Kidney epithelial cell (primary cell): ENCODE results near the gene TOMM22. TPM values are rescaled to one million over a fixed set of nuclear protein-coding genes. Genes with fewer than 3 reads are reported as not detected.

Source experiments
- DNase-seq: peaks from one replicate; pipeline ENCODE4 v3.0.0-alpha.2; 2010; ENCODE audit warnings: low read depth
- H3K27me3 ChIP-seq: 2 replicates; pipeline ENCODE4 v1.6.0; 2011; ENCODE audit warnings: low read length; ENCODE audit not compliant: control insufficient read depth, insufficient read depth
- H3K36me3 ChIP-seq: 2 replicates; pipeline ENCODE4 v1.5.1; 2011; ENCODE audit warnings: low read length; ENCODE audit not compliant: control insufficient read depth, insufficient read depth
- H3K4me3 ChIP-seq: 2 replicates; pipeline ENCODE4 v1.5.1; 2011; ENCODE audit warnings: low read depth, mild to moderate bottlenecking, control low read depth, low read length
- CTCF ChIP-seq: IDR thresholded peaks from 2 replicates; pipeline ENCODE4 v1.5.1; 2011; ENCODE audit warnings: mild to moderate bottlenecking, moderate library complexity, low read length, control low read depth, inconsistent platforms; ENCODE audit not compliant: insufficient read depth, poor library complexity, severe bottlenecking
- total RNA-seq: library from RNA; depleted of rRNA; stranded (reverse); fragments of >200 nt; gene quantifications from 2 replicates; pipeline ENCODE4 v1.2.3, GENCODE V29; 2015

Gene TOMM22
- total RNA-seq, 1 donor from 2014 or later, result 56.4 TPM

- no peak for DNase-seq
- TF ChIP-seq CTCF, result no peak
- no peak overlapping the region for H3K4me3 ChIP-seq
- peaks cover 2% of the 10 kb centered on the region for H3K36me3 ChIP-seq
- no peaks in the 10 kb centered on the region for H3K27me3 ChIP-seq
These were observed 30.9 kb downstream of the TOMM22 start for GRCh38 chr22:38712486-38713207.

GRCh38 chr22:38713921-38714320 lies 32.2 kb downstream of the TOMM22 start:
- Histone ChIP-seq H3K36me3 (peaks cover 2% of the 10 kb centered on the region), H3K27me3 (no peaks in the 10 kb centered on the region), H3K4me3 (no peak overlapping the region)
- no peak for TF ChIP-seq CTCF
- no peak for DNase-seq

- DNase-seq, result no peak
- Histone ChIP-seq H3K36me3 (peaks cover 2% of the 10 kb centered on the region), H3K4me3 (no peak overlapping the region), H3K27me3 (no peaks in the 10 kb centered on the region)
- no peak for TF ChIP-seq CTCF
These were observed 33.5 kb downstream of the TOMM22 start for GRCh38 chr22:38715176-38715764.

GRCh38 chr22:38715852-38716251 lies 34.1 kb downstream of the TOMM22 start:
- Histone ChIP-seq H3K36me3 (peaks cover 2% of the 10 kb centered on the region), H3K27me3 (no peaks in the 10 kb centered on the region), H3K4me3 (no peak overlapping the region)
- no peak for DNase-seq
- TF ChIP-seq CTCF, result no peak

GRCh38 chr22:38716271-38716670 lies 34.5 kb downstream of the TOMM22 start:
- Histone ChIP-seq H3K36me3 (peaks cover 2% of the 10 kb centered on the region), H3K27me3 (no peaks in the 10 kb centered on the region), H3K4me3 (no peak overlapping the region)
- no peak for TF ChIP-seq CTCF
- no peak for DNase-seq
